Measurements from ENCODE around the gene ULK4.
"Not testable (repeated sequence)": the region's sequence is repeated elsewhere in the genome, so short reads cannot be mapped to it uniquely, and the experiment has no call there.

The ULK4 gene

DNA sequence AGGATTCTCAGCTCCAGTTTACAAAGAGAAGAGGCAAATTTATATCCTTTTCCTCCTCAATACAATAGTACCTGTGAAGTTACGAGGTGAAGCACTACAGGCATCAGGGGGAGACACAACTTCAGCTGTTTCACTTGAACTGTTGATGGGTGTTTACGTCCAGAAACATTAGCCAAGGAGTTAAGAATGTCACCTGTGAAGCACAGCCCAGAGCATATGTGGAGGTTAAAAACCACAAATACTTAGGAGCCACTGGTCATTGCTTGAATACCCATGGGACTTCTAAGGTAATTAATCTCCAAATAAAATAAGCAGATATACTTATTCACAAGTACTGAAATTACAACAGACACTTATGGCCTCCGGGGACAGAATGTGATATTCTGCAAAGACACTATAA is 246.5 kb downstream of the ULK4 start:
- Histone ChIP-seq H3K36me3 (ENCODE audit: insufficient read depth, low read length) (no peaks in the 10 kb centered on the region), H3F3A (ENCODE audit: low read depth) (no peaks in the 10 kb centered on the region), H3K4me1 (ENCODE audit: insufficient read depth, low read length, poor library complexity, severe bottlenecking) (peaks cover 7% of the 10 kb centered on the region), H3K9ac (ENCODE audit: low read depth, low read length, poor library complexity, severe bottlenecking) (no peak overlapping the region), H3K27me3 (ENCODE audit: insufficient read depth, low read length, poor library complexity, severe bottlenecking) (no peaks in the 10 kb centered on the region), H3K4me2 (ENCODE audit: low read depth, low read length, poor library complexity, severe bottlenecking) (no peak overlapping the region), H3K4me3 (ENCODE audit: low read length, poor library complexity, severe bottlenecking) (no peak overlapping the region), H2AFZ (ENCODE audit: low read length) (no peak overlapping the region), H4K20me1 (ENCODE audit: insufficient read depth, low read length, poor library complexity, severe bottlenecking) (no peaks in the 10 kb centered on the region), H3K9me3 (ENCODE audit: insufficient read depth, low read depth, low read length) (no peaks in the 10 kb centered on the region), H3K79me2 (ENCODE audit: insufficient read depth, low read length) (no peaks in the 10 kb centered on the region), H3K9me2 (replicated peaks; ENCODE audit: low read depth, low read length) (no peaks in the 10 kb centered on the region)
- TF ChIP-seq EZH2phosphoT487 (IDR thresholded peaks at IDR 0.05; ENCODE audit: borderline replicate concordance) = no peak
- no peak for TF ChIP-seq CTCF (conservative IDR thresholded peaks at IDR 0.05; ENCODE audit: low read length)

DNA sequence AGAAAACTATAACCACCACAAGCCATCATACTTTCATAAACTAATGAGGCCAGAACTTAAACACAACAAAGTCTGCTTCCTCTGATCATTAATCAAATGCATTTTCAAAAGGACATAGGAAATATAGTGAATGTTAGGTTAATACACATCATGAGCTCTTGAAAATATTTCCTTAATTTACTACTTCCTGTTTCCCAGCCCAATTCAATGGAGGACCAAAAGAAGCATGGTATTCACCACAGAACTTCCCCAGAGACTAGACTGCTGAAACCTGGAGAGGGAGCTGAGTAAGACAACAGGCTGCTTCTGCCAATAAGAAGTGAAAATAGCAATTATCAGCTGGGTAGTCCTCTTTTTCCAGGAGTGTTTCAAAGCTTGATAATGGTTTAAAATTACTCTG is 250.3 kb downstream of the ULK4 start:
- H3K4me2 ChIP-seq (ENCODE audit: low read depth, low read length, poor library complexity, severe bottlenecking) = peak overlapping the region; percentile 4
- H3K9me2 ChIP-seq (replicated peaks; ENCODE audit: low read depth, low read length) = no peaks in the 10 kb centered on the region
- H3K4me3 ChIP-seq (ENCODE audit: low read length, poor library complexity, severe bottlenecking) = no peak overlapping the region
- H3K27me3 ChIP-seq (ENCODE audit: insufficient read depth, low read length, poor library complexity, severe bottlenecking) = no peaks in the 10 kb centered on the region
- peak overlapping the region; percentile 9; the same call in 1 of the 2 replicates for H2AFZ ChIP-seq (ENCODE audit: low read length)
- H3K36me3 ChIP-seq (ENCODE audit: insufficient read depth, low read length) = no peaks in the 10 kb centered on the region
- H3K4me1 ChIP-seq (ENCODE audit: insufficient read depth, low read length, poor library complexity, severe bottlenecking) = peaks cover 7% of the 10 kb centered on the region
- TF ChIP-seq CTCF (conservative IDR thresholded peaks at IDR 0.05; ENCODE audit: low read length) (no peak), EZH2phosphoT487 (IDR thresholded peaks at IDR 0.05; ENCODE audit: borderline replicate concordance) (no peak)
- H3F3A ChIP-seq (ENCODE audit: low read depth) = no peaks in the 10 kb centered on the region
- no peak overlapping the region for H3K9ac ChIP-seq (ENCODE audit: low read depth, low read length, poor library complexity, severe bottlenecking)
- H3K79me2 ChIP-seq (ENCODE audit: insufficient read depth, low read length) = no peaks in the 10 kb centered on the region
- no peaks in the 10 kb centered on the region for H4K20me1 ChIP-seq (ENCODE audit: insufficient read depth, low read length, poor library complexity, severe bottlenecking)
- no peaks in the 10 kb centered on the region for H3K9me3 ChIP-seq (ENCODE audit: insufficient read depth, low read depth, low read length)

GRCh38 chr3:41710646-41711388 is 251.1 kb downstream of the ULK4 start:
- Histone ChIP-seq H2AFZ (ENCODE audit: low read length) (no peak overlapping the region), H3K4me3 (ENCODE audit: low read length, poor library complexity, severe bottlenecking) (no peak overlapping the region)

DNA sequence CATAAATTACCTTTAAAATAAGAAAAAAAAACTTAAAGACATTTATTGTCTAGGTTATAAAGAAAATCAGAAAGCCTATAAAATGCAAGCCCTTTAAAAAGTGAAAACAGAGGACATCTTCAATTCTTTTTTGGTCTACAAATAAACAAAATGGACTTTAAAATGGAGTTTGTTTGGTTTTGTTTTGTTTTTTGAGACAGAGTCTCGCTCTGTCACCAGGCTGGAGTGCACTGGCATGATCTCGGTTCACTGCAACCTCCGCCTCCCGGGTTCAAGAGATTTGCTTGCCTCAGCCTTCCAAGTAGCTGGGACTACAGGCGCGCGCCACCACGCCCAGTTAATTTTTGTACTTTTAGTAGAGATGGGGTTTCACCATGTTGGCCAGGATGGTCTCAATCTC is 252.7 kb downstream of the ULK4 start:
- not testable (repeated sequence) for H3K36me3 ChIP-seq (ENCODE audit: insufficient read depth, low read length); H3K27me3 ChIP-seq (ENCODE audit: insufficient read depth, low read length, poor library complexity, severe bottlenecking); H3K79me2 ChIP-seq (ENCODE audit: insufficient read depth, low read length)

More at GRCh38 chr3:41710646-41711388, 251.1 kb downstream of the ULK4 start:
- no peaks in the 10 kb centered on the region for H4K20me1 ChIP-seq (ENCODE audit: insufficient read depth, low read length, poor library complexity, severe bottlenecking)
- peaks cover 7% of the 10 kb centered on the region for H3K4me1 ChIP-seq (ENCODE audit: insufficient read depth, low read length, poor library complexity, severe bottlenecking)
- no peak overlapping the region for H3K4me2 ChIP-seq (ENCODE audit: low read depth, low read length, poor library complexity, severe bottlenecking)
- no peaks in the 10 kb centered on the region for H3K27me3 ChIP-seq (ENCODE audit: insufficient read depth, low read length, poor library complexity, severe bottlenecking)
- no peaks in the 10 kb centered on the region for H3K9me2 ChIP-seq (replicated peaks; ENCODE audit: low read depth, low read length)
- H3K9me3 ChIP-seq (ENCODE audit: insufficient read depth, low read depth, low read length) = no peaks in the 10 kb centered on the region
- H3K79me2 ChIP-seq (ENCODE audit: insufficient read depth, low read length) = no peaks in the 10 kb centered on the region
- TF ChIP-seq EZH2phosphoT487 (IDR thresholded peaks at IDR 0.05; ENCODE audit: borderline replicate concordance) (no peak), CTCF (conservative IDR thresholded peaks at IDR 0.05; ENCODE audit: low read length) (no peak)
- no peaks in the 10 kb centered on the region for H3K36me3 ChIP-seq (ENCODE audit: insufficient read depth, low read length)
- no peak overlapping the region for H3K9ac ChIP-seq (ENCODE audit: low read depth, low read length, poor library complexity, severe bottlenecking)
- no peaks in the 10 kb centered on the region for H3F3A ChIP-seq (ENCODE audit: low read depth)

More for the DNA sequence above, 252.7 kb downstream of the ULK4 start:
- H4K20me1 ChIP-seq (ENCODE audit: insufficient read depth, low read length, poor library complexity, severe bottlenecking); H3K4me1 ChIP-seq (ENCODE audit: insufficient read depth, low read length, poor library complexity, severe bottlenecking); H3K4me2 ChIP-seq (ENCODE audit: low read depth, low read length, poor library complexity, severe bottlenecking); H3F3A ChIP-seq (ENCODE audit: low read depth); H3K9me2 ChIP-seq (replicated peaks; ENCODE audit: low read depth, low read length); H3K9ac ChIP-seq (ENCODE audit: low read depth, low read length, poor library complexity, severe bottlenecking); H2AFZ ChIP-seq (ENCODE audit: low read length); H3K4me3 ChIP-seq (ENCODE audit: low read length, poor library complexity, severe bottlenecking); H3K9me3 ChIP-seq (ENCODE audit: insufficient read depth, low read depth, low read length): not testable (repeated sequence)
